NCI-H69 (cell line): ENCODE measurements around the gene ARHGAP8.
A peak's percentile ranks its signal among the peaks of the same experiment; 100 is the strongest.

Experiments used
- DNase-seq: peaks from one replicate; lab custom pipeline; 2025; lab: John Stamatoyannopoulos, UW

ARHGAP8 gene

GRCh38 chr22:44907765-44908737, 155.7 kb downstream of the ARHGAP8 start:
- no peak for DNase-seq

GRCh38 chr22:44909241-44909640, 156.9 kb downstream of the ARHGAP8 start:
- DNase-seq = peak; percentile 44
